BE2C (cell line): ENCODE measurements around the gene ELAVL1.

Experiments used
- DNase-seq: peaks from one replicate; pipeline ENCODE4 v3.0.0-alpha.2; 2020
- H3K27me3 ChIP-seq: fragments of 250-450 bp; sonication (Bioruptor Pico); 2 replicates; pipeline ENCODE4 v1.5.1; 2020; ENCODE audit warnings: mild to moderate bottlenecking
- H3K36me3 ChIP-seq: fragments of 250-450 bp; sonication (Bioruptor Pico); 2 replicates; pipeline ENCODE4 v1.5.1; 2020; ENCODE audit warnings: mild to moderate bottlenecking
- H3K4me1 ChIP-seq: fragments of 250-450 bp; sonication (Bioruptor Pico); 2 replicates; pipeline ENCODE4 v1.5.1; 2020
- H3K4me3 ChIP-seq: 2 replicates; pipeline ENCODE4 v1.5.1; 2011; ENCODE audit warnings: low read depth, low read length
- H3K9me3 ChIP-seq: fragments of 250-450 bp; sonication (Bioruptor Pico); 2 replicates; pipeline ENCODE4 v1.5.1; 2020
- CTCF ChIP-seq: IDR thresholded peaks from 2 replicates; pipeline ENCODE4 v1.5.1; 2012; ENCODE audit warnings: mild to moderate bottlenecking, low read depth, low read length

ELAVL1 gene

GRCh38 chr19:8023371-8023770 is 17.9 kb upstream of the ELAVL1 start:
- Histone ChIP-seq H3K4me3 (no peak overlapping the region), H3K36me3 (no peaks in the 10 kb centered on the region), H3K4me1 (no peaks in the 10 kb centered on the region), H3K9me3 (no peaks in the 10 kb centered on the region), H3K27me3 (no peaks in the 10 kb centered on the region)
- DNase-seq = no peak
- no peak for TF ChIP-seq CTCF

- no peaks in the 10 kb centered on the region for H3K4me1 ChIP-seq
- DNase-seq = no peak
- H3K9me3 ChIP-seq = no peaks in the 10 kb centered on the region
- TF ChIP-seq CTCF = no peak
- no peak overlapping the region for H3K4me3 ChIP-seq
- no peaks in the 10 kb centered on the region for H3K27me3 ChIP-seq
- no peaks in the 10 kb centered on the region for H3K36me3 ChIP-seq
Measured at GRCh38 chr19:8022275-8022674, 16.8 kb upstream of the ELAVL1 start.

GRCh38 chr19:8021374-8021773 is 15.9 kb upstream of the ELAVL1 start:
- DNase-seq = no peak
- no peaks in the 10 kb centered on the region for H3K9me3 ChIP-seq
- H3K27me3 ChIP-seq = no peaks in the 10 kb centered on the region
- TF ChIP-seq CTCF = no peak
- H3K36me3 ChIP-seq = no peaks in the 10 kb centered on the region
- H3K4me1 ChIP-seq = no peaks in the 10 kb centered on the region
- no peak overlapping the region for H3K4me3 ChIP-seq

GRCh38 chr19:8020681-8021080 is 15.2 kb upstream of the ELAVL1 start:
- H3K36me3 ChIP-seq = no peaks in the 10 kb centered on the region
- no peaks in the 10 kb centered on the region for H3K4me1 ChIP-seq
- H3K9me3 ChIP-seq = no peaks in the 10 kb centered on the region
- H3K27me3 ChIP-seq = no peaks in the 10 kb centered on the region
- H3K4me3 ChIP-seq = no peak overlapping the region
- TF ChIP-seq CTCF = no peak
- no peak for DNase-seq

- H3K9me3 ChIP-seq = no peaks in the 10 kb centered on the region
- no peaks in the 10 kb centered on the region for H3K4me1 ChIP-seq
- TF ChIP-seq CTCF = peak; percentile 16; the same call in 1 of the 2 replicates
- no peak overlapping the region for H3K4me3 ChIP-seq
- no peaks in the 10 kb centered on the region for H3K27me3 ChIP-seq
- no peak for DNase-seq
- no peaks in the 10 kb centered on the region for H3K36me3 ChIP-seq
Measured at GRCh38 chr19:8017808-8018207, 12.4 kb upstream of the ELAVL1 start.

- no peaks in the 10 kb centered on the region for H3K27me3 ChIP-seq
- H3K9me3 ChIP-seq = no peaks in the 10 kb centered on the region
- no peak for TF ChIP-seq CTCF
- no peak for DNase-seq
- H3K4me3 ChIP-seq = peak overlapping the region; percentile 92
- H3K36me3 ChIP-seq = peaks cover 21% of the 10 kb centered on the region
- no peaks in the 10 kb centered on the region; the same call in 1 of the 2 replicates for H3K4me1 ChIP-seq
Measured at GRCh38 chr19:8004723-8005513, 523 bp downstream of the ELAVL1 start.
